Measurements from ENCODE around the gene MUC6.

MUC6 gene

GRCh38 chr11:999009-999408 lies 37.5 kb downstream of the MUC6 start:
- peaks cover 0 to 81% of the 10 kb centered on the region in 2 experiments; a peak in 2 of 3 replicates for H3K36me3 ChIP-seq (ENCODE audit: control insufficient read depth in 2 of 2, insufficient read depth in 1 of 2, low read length in 2 of 2)

GRCh38 chr11:997907-998306 lies 38.6 kb downstream of the MUC6 start:
- CTCF ChIA-PET = no interaction called here
- no peak overlapping the region for H3K27ac ChIP-seq (ENCODE audit: extremely low read depth, low read depth, low read length)

More at GRCh38 chr11:999009-999408, 37.5 kb downstream of the MUC6 start:
- no peaks in the 10 kb centered on the region for H3K4me1 ChIP-seq (ENCODE audit: control insufficient read depth, insufficient read depth, low read length)
- CTCF ChIA-PET = no interaction called here
- no peak for TF ChIP-seq PATZ1 (tag by site-specific recombination; IDR thresholded peaks at IDR 0.05)
- no peak for TF ChIP-seq ZNF214 (tag by site-specific recombination; IDR thresholded peaks at IDR 0.05; ENCODE audit: borderline replicate concordance)
- TF ChIP-seq ZNF391 (tag by site-specific recombination; IDR thresholded peaks at IDR 0.05; ENCODE audit: borderline replicate concordance, low read depth) = no peak
- TF ChIP-seq TCF7L2 (IDR thresholded peaks at IDR 0.05; ENCODE audit: borderline replicate concordance, low read depth, low read length) = no peak
- no peak for TF ChIP-seq ZNF707 (tag by site-specific recombination; IDR thresholded peaks at IDR 0.05)
- no peak for TF ChIP-seq ZNF530 (tag by site-specific recombination; IDR thresholded peaks at IDR 0.05; ENCODE audit: low read depth)
- H3K27ac ChIP-seq (ENCODE audit: extremely low read depth, low read depth, low read length) = no peak overlapping the region
- H3K4me3 ChIP-seq (ENCODE audit: low read depth, low read length) = no peak overlapping the region
- no peaks in the 10 kb centered on the region for H3K9me3 ChIP-seq (ENCODE audit: control insufficient read depth, insufficient read depth, low read depth, low read length)
- POLR2A ChIA-PET = no interaction called here

GRCh38 chr11:996681-997080 lies 39.8 kb downstream of the MUC6 start:
- POLR2A ChIA-PET = no interaction called here
- H3K4me1 ChIP-seq (ENCODE audit: control insufficient read depth, insufficient read depth, low read length) = no peaks in the 10 kb centered on the region
- H3K9me3 ChIP-seq (ENCODE audit: control insufficient read depth, insufficient read depth, low read depth, low read length) = no peaks in the 10 kb centered on the region
- no peak overlapping the region for H3K4me3 ChIP-seq (ENCODE audit: low read depth, low read length)
- TF ChIP-seq EGR2 (tag by site-specific recombination; IDR thresholded peaks at IDR 0.05; ENCODE audit: low read depth) = peak; percentile 92
- no peak for TF ChIP-seq SP7 (tag by site-specific recombination; IDR thresholded peaks at IDR 0.05)
- peak; percentile 83 for TF ChIP-seq ZFHX2 (tag by site-specific recombination; conservative IDR thresholded peaks at IDR 0.05)
- no peak for TF ChIP-seq BCL11A (tag by site-specific recombination; IDR thresholded peaks at IDR 0.05; ENCODE audit: low read depth)
- CTCF ChIA-PET = no interaction called here
- H3K36me3 ChIP-seq (ENCODE audit: control insufficient read depth in 2 of 2, insufficient read depth in 1 of 2, low read length in 2 of 2) = peaks cover 0 to 81% of the 10 kb centered on the region in 2 experiments; a peak in 2 of 3 replicates
- H3K27ac ChIP-seq (ENCODE audit: extremely low read depth, low read depth, low read length) = no peak overlapping the region

More at GRCh38 chr11:997907-998306, 38.6 kb downstream of the MUC6 start:
- POLR2A ChIA-PET = no interaction called here
- TF ChIP-seq ZNF302 (tag by site-specific recombination; IDR thresholded peaks at IDR 0.05; ENCODE audit: low read depth) (no peak), ZNF121 (tag by site-specific recombination; IDR thresholded peaks at IDR 0.05) (no peak), ZNF280C (tag by site-specific recombination; IDR thresholded peaks at IDR 0.05) (no peak), SETDB1 (IDR thresholded peaks at IDR 0.05; ENCODE audit: insufficient read length, low read length) (no peak), ZFP41 (tag by site-specific recombination; IDR thresholded peaks at IDR 0.05; ENCODE audit: borderline replicate concordance) (no peak), TRIM28 (IDR thresholded peaks at IDR 0.05; ENCODE audit: borderline replicate concordance, low read length) (no peak)
- H3K9me3 ChIP-seq (ENCODE audit: control insufficient read depth, insufficient read depth, low read depth, low read length) = no peaks in the 10 kb centered on the region
- peaks cover 0 to 81% of the 10 kb centered on the region in 2 experiments; a peak in 2 of 3 replicates for H3K36me3 ChIP-seq (ENCODE audit: control insufficient read depth in 2 of 2, insufficient read depth in 1 of 2, low read length in 2 of 2)
- no peak overlapping the region for H3K4me3 ChIP-seq (ENCODE audit: low read depth, low read length)
- H3K4me1 ChIP-seq (ENCODE audit: control insufficient read depth, insufficient read depth, low read length) = no peaks in the 10 kb centered on the region
